HepG2 (cell line): ENCODE results near the gene WDR5B. TPM values are rescaled to one million over a fixed set of nuclear protein-coding genes. Genes with fewer than 3 reads are reported as not detected.

ENCODE experiments used
- ATAC-seq: fragments of 200-7000 bp; cut with Tn5 transposase; 3 replicates; pipeline ENCODE4 v1.9.1; 2020; ENCODE audit warnings: mild to moderate bottlenecking, moderate library complexity
- BruUV-seq: library from RNA; stranded (reverse); fragments of 400-500 nt; replicated peaks from 2 replicates; lab custom pipeline; 2021; lab: Mats Ljungman, UMichigan
- CTCF ChIA-PET: fragments of 300-600 bp; formaldehyde crosslinking; extraction: SDS; loops from one replicate; lab custom pipeline; 2021; ENCODE audit warnings: low total read pairs, inconsistent platforms, low intra/inter-chr PET ratio; lab: Yijun Ruan, JAX
- POLR2A ChIA-PET: fragments of 350-600 bp; sonication (Branson Sonifier 250); formaldehyde crosslinking; loops from one replicate; lab custom pipeline; 2020; ENCODE audit warnings: antibody characterized with exemption, inconsistent platforms; lab: Yijun Ruan, JAX
- DNase-seq: peaks from one replicate; pipeline ENCODE4 v3.0.0-alpha.2; 2015; ENCODE audit warnings: low spot score
- FAIRE-seq: peaks from 3 replicates; lab custom pipeline; 2011; peaks lifted over from hg19 to GRCh38; lab: Jason Lieb, UNC
- H2AFZ ChIP-seq: one replicate; pipeline ENCODE4 v1.6.1; 2011; ENCODE audit warnings: low read length, inconsistent platforms
- H3K27ac ChIP-seq: fragments of 300-600 bp; 3 replicates; pipeline ENCODE4 v1.8.0; 2011; ENCODE audit warnings: mixed run types, mild to moderate bottlenecking, mixed read lengths, low read length, inconsistent platforms; ENCODE audit not compliant: insufficient read depth; ENCODE audit errors: extremely low read length
- H3K27me3 ChIP-seq, 2 experiments: fragments of 200-600 bp in 1 of 2; 2 replicates in 1 of 2; 3 replicates in 1 of 2; pipeline versions ENCODE4 v1.6.0 to v1.8.0; 2011; ENCODE audit warnings: low read length in 2 of 2, mild to moderate bottlenecking in 2 of 2, moderate library complexity in 2 of 2, inconsistent platforms in 1 of 2; ENCODE audit not compliant: insufficient read depth in 2 of 2, control insufficient read depth in 1 of 2
- H3K36me3 ChIP-seq, 2 experiments: fragments of 200-600 bp in 1 of 2; replicated peaks in 1 of 2; 2 replicates in 1 of 2; 3 replicates in 1 of 2; pipeline versions ENCODE4 v1.5.1 to v1.8.0; 2011; ENCODE audit warnings: low read length in 2 of 2, inconsistent platforms in 1 of 2; ENCODE audit not compliant: insufficient read depth in 2 of 2, control insufficient read depth in 1 of 2
- H3K4me1 ChIP-seq: 2 replicates; pipeline ENCODE4 v1.5.1; 2012; ENCODE audit warnings: low read length, inconsistent platforms; ENCODE audit not compliant: insufficient read depth
- H3K4me2 ChIP-seq: 2 replicates; pipeline ENCODE4 v1.6.0; 2011; ENCODE audit warnings: low read depth, low read length, inconsistent platforms
- H3K4me3 ChIP-seq, 3 experiments: fragments of 200-600 bp in 1 of 3; sonication (generic), shearing (Covaris generic) in 1 of 3; replicated peaks in 1 of 3; 2 replicates each; pipeline ENCODE4 v1.5.1; 2011 to 2016; ENCODE audit warnings: low read length in 3 of 3, inconsistent platforms in 2 of 3, low read depth in 2 of 3, mild to moderate bottlenecking in 2 of 3, control low read depth in 1 of 3, mixed read lengths in 1 of 3; ENCODE audit not compliant: insufficient read depth in 1 of 3
- H3K79me2 ChIP-seq: one replicate; pipeline ENCODE4 v1.6.1; 2011; ENCODE audit warnings: low read length, inconsistent platforms; ENCODE audit not compliant: insufficient read depth
- H3K9ac ChIP-seq: 2 replicates; pipeline ENCODE4 v1.6.0; 2011; ENCODE audit warnings: mild to moderate bottlenecking, low read depth, low read length, inconsistent platforms; ENCODE audit not compliant: insufficient read depth
- H3K9me3 ChIP-seq: 2 replicates; pipeline ENCODE4 v1.5.1; 2012; ENCODE audit warnings: mild to moderate bottlenecking, low read length
- H4K20me1 ChIP-seq: 2 replicates; pipeline ENCODE4 v1.6.0; 2011; ENCODE audit warnings: inconsistent platforms, mild to moderate bottlenecking, low read length, moderate library complexity; ENCODE audit not compliant: insufficient read depth
- GABPB1 ChIP-seq: IDR thresholded peaks from 2 replicates; pipeline ENCODE4 v1.6.1; 2016; ENCODE audit warnings: mild to moderate bottlenecking, missing genetic modification reagents, moderate library complexity, missing compliant biosample characterization
- ISL2 ChIP-seq: sonication (generic); formaldehyde crosslinking; IDR thresholded peaks from 2 replicates; pipeline ENCODE4 v1.5.0; 2020; ENCODE audit warnings: missing genetic modification reagents
- MIXL1 ChIP-seq: IDR thresholded peaks from 2 replicates; pipeline ENCODE4 v1.6.1; 2016
- NFYB ChIP-seq: sonication (generic); formaldehyde crosslinking; IDR thresholded peaks from 2 replicates; pipeline ENCODE4 v1.4.0; 2020; ENCODE audit warnings: missing genetic modification reagents
- RBFOX2 ChIP-seq: fragments of 200-400 bp; formaldehyde crosslinking; IDR thresholded peaks from 2 replicates; pipeline ENCODE4 v1.6.1; 2017; ENCODE audit warnings: low read depth, mild to moderate bottlenecking, low read length
- RBM39 ChIP-seq: fragments of 200-400 bp; formaldehyde crosslinking; IDR thresholded peaks from one replicate; pipeline ENCODE4 v1.6.1; 2018; ENCODE audit warnings: antibody characterized with exemption, mild to moderate bottlenecking, low read depth, low read length; ENCODE audit not compliant: poor library complexity, severe bottlenecking
- RFX3 ChIP-seq: IDR thresholded peaks from 2 replicates; pipeline ENCODE4 v1.6.1; 2016; ENCODE audit warnings: missing biosample characterization, missing genetic modification reagents
- ZNF850 ChIP-seq: sonication (generic); formaldehyde crosslinking; conservative IDR thresholded peaks from 2 replicates; pipeline ENCODE4 v1.9.0; 2021; ENCODE audit warnings: mild to moderate bottlenecking, missing genetic modification reagents
- WGBS: methylation state at CpG from one replicate; pipeline ENCODE4 v1.1.6; 2017; ENCODE audit warnings: low lambda C conversion rate; 5-methylcytosine and 5-hydroxymethylcytosine counted together
- in situ Hi-C: cut with HindIII; loops from 2 replicates; pipeline ENCODE4 v1.10.0; 2017; ENCODE audit warnings: low pct_unique_long_range_greater_than_20kb; ENCODE audit not compliant: extremely low pct_ligation_motif_present
- intact Hi-C: fragments of 100-400 bp; cut with micrococcal nuclease; formaldehyde crosslinking; loops from one replicate; pipeline ENCODE4 v1.10.0; 2022; ENCODE audit not compliant: unreplicated experiment
- polyA plus RNA-seq, 8 experiments: library from polyadenylated mRNA; depleted of rRNA in 3 of 8; stranded (reverse) in 7 of 8; unstranded in 1 of 8; fragments of >200 nt; fragmentation: Illumina TruSeq in 4 of 8; extraction: Trizol in 4 of 8; gene quantifications; 2 replicates each; pipeline versions ENCODE4 v1.2.1 to v1.2.3, GENCODE V29; 2011 to 2016; ENCODE audit warnings: low read depth in 4 of 8, missing spikeins in 1 of 8, mixed read lengths in 1 of 8; ENCODE audit not compliant: insufficient read depth in 1 of 8
- total RNA-seq, 5 experiments: library from RNA; depleted of rRNA; stranded (reverse); fragments of >200 nt; fragmentation: Illumina TruSeq; extraction: Trizol; gene quantifications; 2 replicates each; pipeline ENCODE4 v1.2.3, GENCODE V29; 2016; ENCODE audit warnings: low read depth in 1 of 5
- TF ChIP-seq, protein P1 (sequence below): IDR thresholded peaks from 2 replicates; pipeline ENCODE4 v1.6.1; 2018; ENCODE audit warnings: missing genetic modification reagents
- TF ChIP-seq, protein P2 (sequence below): sonication (generic); formaldehyde crosslinking; IDR thresholded peaks from 2 replicates; pipeline ENCODE4 v1.8.0; 2022; ENCODE audit warnings: mild to moderate bottlenecking, missing genetic modification reagents; ENCODE audit not compliant: insufficient replicate concordance
- TF ChIP-seq, protein P3 (sequence below): IDR thresholded peaks from 2 replicates; pipeline ENCODE4 v1.6.1; 2016; ENCODE audit warnings: low read depth, borderline replicate concordance
- TF ChIP-seq, protein P4 (sequence below): sonication (generic); formaldehyde crosslinking; IDR thresholded peaks from 2 replicates; pipeline ENCODE4 v1.9.0; 2022; ENCODE audit warnings: missing genetic modification reagents, mild to moderate bottlenecking, borderline replicate concordance

The WDR5B gene
- total and polyA plus RNA-seq, 2 of the 13 experiments (the other 11 are each of a cell fraction or from before 2014, with no cell fraction given), result 2.5 to 3.6 TPM

DNA sequence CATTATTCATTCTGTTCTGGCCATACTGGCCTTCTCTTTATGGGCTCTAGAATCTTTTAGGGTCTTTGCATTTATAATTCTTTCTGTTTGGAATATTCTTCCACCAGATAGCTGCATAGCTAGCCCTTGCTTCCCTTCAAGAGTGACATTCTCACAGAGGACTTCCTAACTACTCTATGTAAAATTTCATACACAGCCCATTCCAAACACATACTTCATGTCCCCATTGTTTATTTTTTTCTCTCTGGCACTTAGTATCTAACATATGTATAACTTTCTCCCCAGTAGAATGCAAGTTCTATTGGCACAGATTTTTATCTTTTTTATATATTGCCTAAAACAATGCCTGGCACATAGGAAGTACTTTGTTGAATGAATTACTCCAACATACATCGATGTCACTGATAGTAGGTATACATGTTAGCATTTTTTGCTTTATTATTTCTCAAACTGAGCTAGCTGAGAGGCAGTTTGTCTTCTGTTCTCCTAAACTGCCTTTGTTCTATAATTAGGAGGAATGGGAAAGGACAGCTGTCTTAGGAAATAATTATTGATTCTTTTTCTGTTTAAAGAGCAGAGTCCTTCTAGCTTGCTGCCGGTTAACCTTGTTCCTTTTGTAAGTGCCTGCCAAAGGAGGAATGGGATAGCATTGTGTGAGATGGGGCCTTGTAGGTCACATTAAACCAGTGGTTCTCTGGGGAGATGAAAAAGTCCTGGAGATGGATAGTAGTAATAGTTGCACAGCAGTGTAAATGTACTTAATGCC is 24.0 kb downstream of the WDR5B start (continued):
- TF ChIP-seq, protein P1, sequence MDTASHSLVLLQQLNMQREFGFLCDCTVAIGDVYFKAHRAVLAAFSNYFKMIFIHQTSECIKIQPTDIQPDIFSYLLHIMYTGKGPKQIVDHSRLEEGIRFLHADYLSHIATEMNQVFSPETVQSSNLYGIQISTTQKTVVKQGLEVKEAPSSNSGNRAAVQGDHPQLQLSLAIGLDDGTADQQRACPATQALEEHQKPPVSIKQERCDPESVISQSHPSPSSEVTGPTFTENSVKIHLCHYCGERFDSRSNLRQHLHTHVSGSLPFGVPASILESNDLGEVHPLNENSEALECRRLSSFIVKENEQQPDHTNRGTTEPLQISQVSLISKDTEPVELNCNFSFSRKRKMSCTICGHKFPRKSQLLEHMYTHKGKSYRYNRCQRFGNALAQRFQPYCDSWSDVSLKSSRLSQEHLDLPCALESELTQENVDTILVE (CRISPR knock-in tag), result no peak
- TF ChIP-seq, protein P2, sequence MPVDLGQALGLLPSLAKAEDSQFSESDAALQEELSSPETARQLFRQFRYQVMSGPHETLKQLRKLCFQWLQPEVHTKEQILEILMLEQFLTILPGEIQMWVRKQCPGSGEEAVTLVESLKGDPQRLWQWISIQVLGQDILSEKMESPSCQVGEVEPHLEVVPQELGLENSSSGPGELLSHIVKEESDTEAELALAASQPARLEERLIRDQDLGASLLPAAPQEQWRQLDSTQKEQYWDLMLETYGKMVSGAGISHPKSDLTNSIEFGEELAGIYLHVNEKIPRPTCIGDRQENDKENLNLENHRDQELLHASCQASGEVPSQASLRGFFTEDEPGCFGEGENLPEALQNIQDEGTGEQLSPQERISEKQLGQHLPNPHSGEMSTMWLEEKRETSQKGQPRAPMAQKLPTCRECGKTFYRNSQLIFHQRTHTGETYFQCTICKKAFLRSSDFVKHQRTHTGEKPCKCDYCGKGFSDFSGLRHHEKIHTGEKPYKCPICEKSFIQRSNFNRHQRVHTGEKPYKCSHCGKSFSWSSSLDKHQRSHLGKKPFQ (CRISPR knock-in tag), result no peak
- TF ChIP-seq GABPB1 (CRISPR knock-in tag) (no peak), RBFOX2 (no peak)
- TF ChIP-seq, all 625 proteins: peak for 89

DNA sequence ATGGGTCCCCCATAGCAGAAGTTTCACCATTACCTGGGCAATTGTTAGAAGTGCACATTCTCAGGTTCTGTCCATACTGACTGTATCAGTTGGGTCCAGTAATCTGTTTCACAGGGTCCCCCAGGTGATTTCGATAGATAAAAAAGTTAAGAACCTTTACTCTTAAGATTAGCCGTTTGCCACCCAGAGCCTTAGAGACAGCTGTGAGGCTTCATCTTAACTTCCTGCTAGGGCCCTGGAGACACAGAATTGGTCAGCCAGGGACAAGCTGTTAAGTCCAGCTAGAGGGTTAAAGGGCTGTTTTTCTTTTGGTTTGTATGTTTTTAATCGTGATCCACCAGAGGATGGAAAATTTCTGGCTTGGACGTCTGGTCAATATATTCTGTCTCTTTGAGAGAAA is 25.2 kb downstream of the WDR5B start:
- Histone ChIP-seq H3K9ac (0 out of 2 replicates have a peak overlapping the region, but pooled peaks have one; percentile 5), H3K36me3 (peaks cover 0 to 11% of the 10 kb centered on the region in 2 experiments; a peak in 2 of 5 replicates), H3K27me3 (no peaks in the 10 kb centered on the region), H4K20me1 (0 out of 2 replicates have a peak, but pooled peaks cover 7% of the 10 kb centered on the region), H3K4me1 (peaks cover 88% of the 10 kb centered on the region), H2AFZ (no peak overlapping the region), H3K9me3 (no peaks in the 10 kb centered on the region), H3K4me2 (peak overlapping the region; percentile 25; the same call in 1 of the 2 replicates), H3K27ac (peak overlapping the region; percentile 72), H3K79me2 (peaks cover 81% of the 10 kb centered on the region), H3K4me3 (no peak overlapping the region; a peak in 1 of 6 replicates)
- TF ChIP-seq, protein P3, sequence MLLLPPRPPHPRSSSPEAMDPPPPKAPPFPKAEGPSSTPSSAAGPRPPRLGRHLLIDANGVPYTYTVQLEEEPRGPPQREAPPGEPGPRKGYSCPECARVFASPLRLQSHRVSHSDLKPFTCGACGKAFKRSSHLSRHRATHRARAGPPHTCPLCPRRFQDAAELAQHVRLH (CRISPR knock-in tag), result no peak
- no peak for TF ChIP-seq RFX3
- TF ChIP-seq ISL2, result no peak
- TF ChIP-seq ZNF850, result no peak
- TF ChIP-seq MIXL1 (CRISPR knock-in tag), result no peak
- TF ChIP-seq RBM39, result no peak
- TF ChIP-seq, protein P4, sequence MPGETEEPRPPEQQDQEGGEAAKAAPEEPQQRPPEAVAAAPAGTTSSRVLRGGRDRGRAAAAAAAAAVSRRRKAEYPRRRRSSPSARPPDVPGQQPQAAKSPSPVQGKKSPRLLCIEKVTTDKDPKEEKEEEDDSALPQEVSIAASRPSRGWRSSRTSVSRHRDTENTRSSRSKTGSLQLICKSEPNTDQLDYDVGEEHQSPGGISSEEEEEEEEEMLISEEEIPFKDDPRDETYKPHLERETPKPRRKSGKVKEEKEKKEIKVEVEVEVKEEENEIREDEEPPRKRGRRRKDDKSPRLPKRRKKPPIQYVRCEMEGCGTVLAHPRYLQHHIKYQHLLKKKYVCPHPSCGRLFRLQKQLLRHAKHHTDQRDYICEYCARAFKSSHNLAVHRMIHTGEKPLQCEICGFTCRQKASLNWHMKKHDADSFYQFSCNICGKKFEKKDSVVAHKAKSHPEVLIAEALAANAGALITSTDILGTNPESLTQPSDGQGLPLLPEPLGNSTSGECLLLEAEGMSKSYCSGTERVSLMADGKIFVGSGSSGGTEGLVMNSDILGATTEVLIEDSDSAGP, result no peak
- TF ChIP-seq NFYB (CRISPR knock-in tag), result no peak
- 60% methylated on average over 4 of the region's 4 CpGs for WGBS
- ChIA-PET POLR2A (interaction anchor here (2.7 to 4.1 kb wide), 2 partner anchors 7 to 25 kb away, joined by 32 to 67 read pairs; partner anchors contain the start of genes FAM162A, MIX23 and WDR5B), CTCF (no interaction called here)
- no peak for DNase-seq
- ATAC-seq, result no peak
- no peak for FAIRE-seq
- intact Hi-C loops, result no loop called here
- in situ Hi-C loops, result loop anchor here (5.0 kb wide), 1 partner anchor 287 kb away; no protein-coding TSS in a partner anchor
- BruUV-seq, result no TSS peak
